HTR-8/SVneo (cell line): Measurements from ENCODE around the gene NPFFR1.

Experiments used
- DNase-seq: peaks from one replicate; pipeline ENCODE4 v3.0.0; 2011; ENCODE audit warnings: low spot score, mixed read lengths; ENCODE audit not compliant: insufficient read length
- FAIRE-seq: peaks from 2 replicates; lab custom pipeline; 2011; peaks lifted over from hg19 to GRCh38; lab: Jason Lieb, UNC

The NPFFR1 gene

DNA sequence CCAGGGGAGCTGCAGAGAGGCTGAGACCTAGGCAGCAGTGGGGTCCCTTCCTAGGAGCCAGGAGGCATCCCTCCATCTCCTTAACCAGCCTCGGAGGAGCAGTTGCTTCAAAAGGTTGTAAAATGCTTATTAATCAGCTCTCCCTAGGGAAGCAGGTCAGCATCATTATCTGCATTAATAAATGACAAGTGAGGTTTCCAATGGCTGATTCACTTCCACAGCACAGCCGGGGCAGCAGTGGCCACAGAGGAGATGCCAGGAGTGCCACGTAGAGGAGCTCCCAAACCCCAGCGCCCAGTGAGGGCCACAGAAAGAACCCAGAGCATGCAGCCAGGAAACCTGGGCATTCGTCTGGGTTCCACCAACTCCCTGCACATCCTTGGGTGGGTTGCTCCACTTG lies 8.2 kb upstream of the NPFFR1 start:
- DNase-seq (no peak), FAIRE-seq (no peak)

DNA sequence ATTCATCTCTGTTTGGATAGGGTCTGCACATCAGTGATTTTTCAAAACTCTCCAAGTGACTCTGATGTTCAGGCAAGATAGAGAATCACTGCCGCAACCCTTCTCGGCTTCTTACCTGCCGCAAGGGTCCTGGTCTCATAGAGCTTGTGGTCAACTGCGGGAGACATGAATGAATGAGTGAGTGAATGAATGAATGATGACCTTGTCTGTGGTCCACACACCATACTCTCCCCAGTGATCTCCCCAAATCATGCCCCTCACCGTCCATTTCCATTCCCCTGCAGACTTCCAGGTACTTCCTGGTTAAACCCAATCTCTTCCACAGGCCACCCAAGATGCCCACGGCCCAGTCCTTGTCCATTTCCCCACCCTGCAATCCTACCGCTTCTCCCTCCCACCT lies 5.9 kb upstream of the NPFFR1 start:
- no peak for FAIRE-seq
- DNase-seq: no peak

DNA sequence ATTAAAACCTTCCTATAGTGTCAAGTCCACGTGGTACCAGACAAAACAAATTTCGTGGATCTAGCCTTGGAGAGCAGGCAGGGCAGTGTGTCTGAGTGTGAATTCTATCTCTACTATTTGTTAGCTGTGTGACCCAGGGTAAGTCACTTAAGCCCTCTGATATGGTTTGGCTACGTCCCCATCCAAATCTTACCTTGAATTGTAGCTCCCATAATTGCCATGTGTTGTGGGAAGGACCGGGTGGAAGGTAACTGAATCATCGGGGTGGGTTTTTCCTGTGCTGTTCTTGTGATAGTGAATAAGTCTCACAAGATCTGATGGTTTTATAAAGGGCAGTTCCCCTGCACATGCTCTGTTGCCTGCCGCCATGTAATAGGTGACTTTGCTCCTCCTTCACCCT lies 2.8 kb upstream of the NPFFR1 start:
- no peak for DNase-seq
- no peak for FAIRE-seq

DNA sequence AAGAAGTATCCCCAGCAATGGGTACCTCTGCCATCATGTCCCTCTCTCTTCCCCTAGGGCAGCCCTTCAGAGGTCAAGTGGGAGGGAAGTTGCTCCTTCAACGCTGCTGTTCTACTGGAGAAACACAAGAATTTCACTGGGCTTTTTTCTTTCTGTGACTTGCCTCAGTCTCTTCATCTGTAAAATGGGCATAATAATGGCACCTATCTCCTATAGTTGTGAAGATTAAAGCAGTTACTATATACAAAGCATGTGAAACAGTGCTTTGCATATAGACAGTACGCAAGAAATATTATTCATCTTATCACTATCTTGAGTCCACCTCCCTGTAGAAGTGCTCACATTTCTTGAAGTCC lies 1.6 kb upstream of the NPFFR1 start:
- DNase-seq (no peak), FAIRE-seq (no peak)

DNA sequence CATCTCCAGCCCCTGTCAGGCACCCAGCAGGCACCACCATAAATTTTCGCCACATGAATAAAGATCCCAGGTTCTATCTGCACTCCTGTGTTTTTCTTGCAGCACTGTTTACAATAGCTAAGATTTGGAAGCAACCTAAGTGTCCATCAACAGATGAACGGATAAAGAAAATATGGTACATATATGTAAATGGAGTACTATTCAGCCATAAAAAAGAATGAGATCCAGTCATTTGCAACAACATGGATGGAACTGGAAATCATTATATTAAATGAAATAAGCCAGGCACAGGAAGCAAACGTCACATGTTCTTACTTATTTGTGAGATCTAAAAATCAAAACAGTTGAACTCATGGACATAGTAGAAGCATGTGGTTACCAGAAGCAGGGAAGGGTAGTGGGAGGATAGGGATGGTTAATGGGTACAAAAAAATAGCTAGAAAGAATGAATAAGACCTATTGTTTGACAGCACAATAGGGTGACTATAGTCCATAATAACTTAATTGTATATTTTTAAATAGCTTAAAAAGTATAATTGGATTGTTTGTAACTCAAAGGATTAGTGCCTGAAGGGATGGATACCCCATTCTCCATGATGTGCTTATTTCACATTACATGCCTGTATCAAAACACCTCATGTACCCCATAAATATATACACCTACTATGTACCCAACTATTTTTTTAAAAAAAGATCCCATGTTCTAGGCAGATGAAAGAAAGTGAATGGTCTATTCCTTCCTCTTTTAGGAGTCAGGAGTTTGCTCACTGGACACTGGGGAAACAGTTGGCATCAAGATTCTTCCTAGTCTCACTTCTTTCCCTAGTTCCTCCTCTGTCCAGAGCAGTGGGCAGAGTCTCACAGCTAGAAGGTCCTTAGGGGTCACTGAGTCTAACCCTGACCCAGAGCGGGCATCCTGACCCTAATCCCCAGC lies 1.0 kb upstream of the NPFFR1 start:
- FAIRE-seq: no peak

DNA sequence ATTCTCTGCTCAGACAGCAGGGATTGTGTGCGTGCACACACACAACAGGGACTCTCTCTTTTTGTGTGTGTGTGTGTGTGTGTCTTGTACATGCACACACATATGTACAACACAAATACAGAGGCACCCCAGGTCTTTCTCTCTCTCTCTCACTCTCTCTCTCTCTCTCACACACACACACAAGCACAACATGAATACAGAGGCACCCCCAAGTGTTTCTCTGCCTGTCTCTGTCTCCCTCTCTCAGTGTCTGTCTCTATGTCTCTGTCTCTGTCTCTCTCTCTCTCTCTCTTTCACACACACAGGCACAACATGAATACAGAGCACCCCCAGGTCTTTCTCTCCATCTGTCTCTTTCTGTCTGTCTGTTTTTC lies 746 bp downstream of the NPFFR1 start:
- no peak for FAIRE-seq
- no peak for DNase-seq

More for the DNA sequence above, 1.0 kb upstream of the NPFFR1 start:
- DNase-seq: no peak

DNA sequence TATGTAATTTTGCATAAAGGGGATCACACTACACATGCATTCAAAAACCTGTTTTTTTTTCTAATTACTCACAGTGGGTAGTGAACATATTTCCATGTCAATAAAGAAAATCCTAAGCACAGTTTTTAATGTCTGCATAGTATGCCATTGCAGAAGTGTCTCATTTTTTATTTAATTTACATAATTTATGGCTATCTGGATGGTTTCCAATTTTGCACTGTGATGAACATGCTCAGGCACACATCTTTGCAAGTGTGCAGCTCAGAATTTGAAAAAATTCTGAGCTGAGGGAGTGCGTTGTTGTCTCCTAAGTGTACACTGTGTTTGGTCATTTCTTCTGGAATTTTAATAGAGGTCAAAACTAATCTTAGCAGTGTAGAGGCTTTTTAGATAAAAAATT lies 2.2 kb downstream of the NPFFR1 start:
- FAIRE-seq (no peak), DNase-seq (no peak)

DNA sequence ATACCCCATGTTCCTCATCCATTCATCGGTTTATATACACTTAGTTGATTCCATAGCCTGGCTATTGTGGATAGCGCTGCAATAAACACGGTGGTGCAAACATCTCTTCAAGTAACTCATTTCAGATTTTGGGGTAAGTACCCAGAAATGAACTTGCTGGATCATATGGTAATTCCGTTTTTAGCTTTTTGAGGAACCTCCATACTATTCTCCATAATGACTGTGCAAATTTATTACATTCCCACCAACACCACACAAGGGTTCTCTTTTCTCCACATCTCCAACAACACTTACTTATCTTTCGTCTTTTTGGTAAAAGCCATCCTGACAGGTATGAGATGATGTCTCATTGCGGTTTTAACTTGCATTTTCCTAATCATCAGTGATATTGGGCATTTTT lies 3.7 kb downstream of the NPFFR1 start:
- no peak for FAIRE-seq
- no peak for DNase-seq

DNA sequence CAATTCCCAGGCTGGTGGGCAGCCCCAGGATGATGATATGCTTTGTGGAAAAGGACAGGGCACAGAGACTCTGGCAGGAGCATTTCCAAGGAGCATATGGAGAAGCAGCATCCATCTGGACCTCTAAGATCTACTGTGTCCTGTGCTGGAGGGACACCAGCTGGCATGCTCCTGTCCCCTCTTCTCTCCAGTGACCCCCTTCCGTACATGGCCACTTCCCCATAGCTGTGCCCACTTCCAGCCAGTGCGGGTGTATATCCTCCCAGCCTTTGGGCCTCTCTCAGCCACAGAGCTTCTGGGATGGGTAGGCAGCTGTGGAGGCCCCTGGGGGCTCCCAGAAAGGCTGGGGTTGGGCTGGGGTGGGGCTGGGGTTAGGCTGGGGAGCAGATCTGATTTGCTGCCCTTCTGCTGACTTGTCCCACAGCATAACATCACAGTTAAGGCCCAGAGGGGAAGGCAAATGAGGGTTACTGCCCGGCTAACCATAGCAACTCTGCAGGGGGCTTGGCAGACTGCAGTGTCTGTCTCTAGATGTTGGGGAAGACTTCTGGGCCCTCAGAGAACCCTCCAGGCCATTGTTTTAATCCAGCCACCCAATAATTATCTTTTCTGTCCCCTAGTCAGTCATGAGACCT lies 6.3 kb downstream of the NPFFR1 start:
- FAIRE-seq (no peak), DNase-seq (no peak)

DNA sequence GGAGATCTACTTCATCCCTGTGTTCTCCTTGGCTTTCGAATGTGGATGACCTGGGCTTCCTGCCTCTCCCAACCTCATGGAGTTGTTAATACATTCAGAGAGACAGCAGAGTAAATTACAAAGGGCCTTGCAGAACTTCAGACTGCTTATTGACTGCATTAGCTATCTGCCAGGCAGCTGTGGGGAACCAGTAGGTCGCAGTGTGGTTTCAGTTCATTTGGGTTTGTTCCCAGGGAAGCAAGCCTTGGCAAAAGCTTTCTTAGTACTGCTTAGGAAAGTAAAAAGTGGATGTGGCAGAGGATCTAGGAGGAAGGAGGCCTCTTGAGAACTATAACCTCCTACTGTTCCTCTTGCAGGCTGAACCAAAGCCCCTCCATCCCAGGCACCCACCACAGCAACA lies 9.2 kb downstream of the NPFFR1 start:
- FAIRE-seq: no peak
- DNase-seq: no peak

DNA sequence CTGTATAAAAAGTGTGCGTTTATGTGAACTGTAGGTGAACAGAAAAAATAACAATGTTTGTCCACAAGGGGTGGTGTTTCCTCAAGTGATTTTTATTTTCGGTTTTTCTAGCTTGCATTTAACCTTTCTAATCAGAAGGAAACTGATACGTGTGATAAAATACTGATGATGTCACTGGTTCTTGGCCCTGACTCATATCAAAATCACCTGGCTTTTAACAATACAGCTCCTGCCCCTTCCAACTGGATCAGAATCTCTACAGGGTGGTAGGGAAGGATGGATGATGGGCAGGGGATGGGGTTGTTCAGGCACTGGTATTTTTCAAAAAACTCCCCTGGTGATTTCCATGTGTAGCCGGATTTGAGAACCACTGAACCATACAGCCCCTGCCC lies 10.9 kb downstream of the NPFFR1 start:
- peak; percentile 25 for DNase-seq

DNA sequence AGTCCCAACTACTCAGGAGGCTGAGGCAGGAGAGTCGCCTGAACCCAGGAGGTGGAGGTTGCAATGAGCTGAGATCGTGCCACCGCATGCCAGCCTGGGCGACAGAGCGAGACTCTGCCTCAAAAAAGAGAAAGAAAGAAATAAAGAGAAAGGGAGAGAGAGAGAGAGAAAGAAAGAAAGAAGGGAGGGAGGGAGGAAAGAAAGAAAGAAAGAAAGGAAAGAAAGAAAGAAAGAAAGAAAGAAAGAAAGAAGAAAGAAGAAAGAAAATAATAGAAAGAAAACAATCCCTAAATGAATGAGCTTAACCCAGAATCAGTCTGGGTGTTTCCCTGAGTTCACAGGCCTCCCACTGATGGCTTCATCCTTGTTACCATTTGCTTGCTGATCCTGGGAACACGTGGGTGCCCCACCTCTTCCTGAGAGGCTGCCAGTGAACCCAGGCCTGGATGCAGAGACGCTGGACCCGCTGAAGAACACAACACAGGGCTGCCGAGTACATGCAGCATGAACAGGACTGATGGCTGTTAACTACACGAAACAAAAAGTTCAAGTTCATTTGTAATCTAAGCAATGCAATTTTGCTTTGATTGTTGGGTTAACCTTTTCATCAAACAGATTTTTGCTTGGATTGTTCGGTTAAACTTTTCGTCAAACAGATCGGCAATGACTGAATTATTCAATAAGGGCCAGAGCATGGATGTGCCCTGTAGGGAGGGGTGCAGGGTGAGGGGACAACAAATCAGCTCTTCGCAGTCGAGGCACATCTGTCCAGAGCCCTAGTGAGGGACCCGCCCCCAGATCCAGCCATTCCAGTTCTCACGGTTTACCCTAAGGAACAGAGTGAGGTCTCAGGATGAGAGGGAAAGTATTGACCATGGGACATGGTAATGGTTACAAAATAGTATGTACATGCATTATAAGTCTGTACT lies 11.5 kb downstream of the NPFFR1 start:
- DNase-seq (no peak), FAIRE-seq (no peak)

More for the DNA sequence above, 10.9 kb downstream of the NPFFR1 start:
- FAIRE-seq: no peak

DNA sequence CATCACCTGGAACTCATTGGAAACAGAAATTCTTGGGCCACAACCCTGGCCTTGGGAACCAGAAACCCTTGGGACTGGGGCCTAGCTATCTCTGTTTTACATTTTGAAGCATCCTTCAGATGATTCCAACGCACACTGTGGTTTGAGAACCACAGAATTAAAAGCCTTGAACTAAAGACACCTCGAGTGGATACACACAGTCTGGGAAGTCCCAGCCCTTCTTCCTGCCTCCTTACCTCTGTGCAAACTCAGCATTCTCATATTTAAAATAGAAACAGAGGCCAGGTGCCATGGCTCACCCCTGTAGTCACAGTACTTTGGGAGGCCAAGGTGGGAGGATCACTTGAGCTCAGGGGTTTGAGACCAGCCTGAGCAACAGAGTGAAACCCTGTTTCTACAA lies 12.9 kb downstream of the NPFFR1 start:
- DNase-seq (no peak), FAIRE-seq (no peak)

DNA sequence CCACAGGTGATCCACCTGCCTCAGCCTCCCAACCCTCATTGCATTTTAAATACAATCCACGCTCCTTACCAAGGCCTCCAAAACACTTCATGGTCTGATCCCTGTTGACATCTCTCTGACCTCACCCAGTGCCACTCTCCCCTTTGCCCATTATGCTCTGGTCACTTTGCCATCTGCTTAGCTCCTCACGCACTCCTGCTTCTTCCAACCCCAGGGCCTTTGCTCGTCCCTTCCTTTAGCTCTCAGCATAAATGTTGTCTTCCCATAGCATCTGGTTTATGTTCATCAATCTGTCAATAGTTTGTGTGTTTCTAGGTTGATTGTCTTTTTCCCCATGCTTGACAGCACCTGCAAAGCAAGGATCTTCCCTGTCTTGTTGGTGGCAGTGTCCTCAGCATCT lies 14.1 kb downstream of the NPFFR1 start:
- no peak for DNase-seq
- FAIRE-seq: no peak

DNA sequence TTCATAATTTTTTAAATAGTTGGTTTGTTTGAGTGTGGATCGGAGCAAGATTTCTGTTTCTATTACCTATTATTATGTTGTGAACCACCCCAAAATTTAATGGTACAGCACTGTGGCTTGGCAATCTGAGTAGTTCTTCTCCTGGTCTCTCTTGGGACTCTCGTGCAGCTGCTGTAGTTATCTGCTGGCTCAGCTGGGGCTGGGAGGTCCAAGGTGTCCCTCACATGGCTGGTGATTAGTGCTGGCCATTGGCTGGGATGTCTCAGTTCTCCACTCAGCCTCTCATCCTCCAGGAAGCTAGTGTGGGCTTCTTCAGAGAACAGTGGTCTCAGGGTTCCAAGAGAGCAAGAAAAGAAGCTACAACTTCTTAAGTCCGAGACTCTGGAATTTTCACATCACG lies 15.4 kb downstream of the NPFFR1 start:
- FAIRE-seq: no peak
- DNase-seq: no peak

DNA sequence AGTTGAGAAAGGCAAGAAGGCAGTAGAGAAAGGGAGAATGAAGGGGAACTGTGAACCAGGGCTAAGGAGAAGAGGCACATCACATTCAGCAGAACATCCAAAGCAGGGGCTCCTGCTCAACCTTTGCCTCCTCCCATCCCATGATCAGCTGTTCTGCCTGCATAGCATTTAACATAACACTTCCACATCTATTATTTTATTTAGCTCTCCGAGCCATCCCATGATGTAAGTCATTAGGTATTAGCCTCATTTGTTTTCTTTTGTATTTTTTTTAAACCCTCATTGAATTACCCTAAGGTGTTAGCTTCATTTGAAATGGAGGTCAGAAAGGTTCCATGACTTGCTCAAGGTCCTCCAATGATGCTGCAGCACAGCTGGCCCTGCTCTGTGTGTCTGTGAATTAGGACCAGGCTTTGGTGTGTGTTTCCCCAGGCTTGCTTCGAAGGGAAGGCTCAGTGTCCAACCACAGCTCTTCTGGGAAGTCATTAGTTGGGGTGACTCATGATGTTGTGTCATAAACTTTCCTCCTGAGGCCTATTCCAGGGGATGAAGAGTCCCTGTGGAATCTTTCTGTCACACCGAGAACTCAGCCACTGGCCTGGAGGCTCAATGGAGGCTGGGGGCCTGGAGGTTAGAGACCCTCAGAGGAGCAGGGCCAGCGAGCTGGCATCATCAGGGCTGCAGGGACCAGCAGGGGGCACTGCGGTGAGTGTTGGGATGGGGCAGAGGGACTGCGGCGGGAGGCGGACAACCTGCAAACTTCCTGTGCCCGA lies 16.5 kb downstream of the NPFFR1 start:
- DNase-seq: peak; percentile 88
- FAIRE-seq: no peak

DNA sequence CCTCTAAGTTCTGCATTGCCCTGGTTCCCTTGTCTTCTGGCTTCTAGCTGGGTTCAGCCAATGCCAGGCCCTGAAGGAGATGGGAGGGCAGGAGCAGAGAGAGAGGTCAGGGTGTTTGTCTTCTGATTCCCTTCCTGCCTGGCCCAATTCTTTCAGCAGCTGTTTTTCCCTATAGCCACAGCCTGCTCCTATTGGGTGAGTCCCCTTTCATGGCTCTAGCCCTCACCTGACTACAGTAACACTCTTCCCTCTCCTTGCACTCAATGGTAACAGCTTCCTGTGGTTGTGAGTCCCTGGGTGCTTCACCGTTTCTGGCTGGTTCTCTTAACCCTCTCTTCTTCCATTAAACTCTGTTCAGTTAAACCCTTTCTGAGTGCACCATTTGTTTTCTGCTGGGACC lies 17.1 kb downstream of the NPFFR1 start:
- DNase-seq (no peak), FAIRE-seq (no peak)

DNA sequence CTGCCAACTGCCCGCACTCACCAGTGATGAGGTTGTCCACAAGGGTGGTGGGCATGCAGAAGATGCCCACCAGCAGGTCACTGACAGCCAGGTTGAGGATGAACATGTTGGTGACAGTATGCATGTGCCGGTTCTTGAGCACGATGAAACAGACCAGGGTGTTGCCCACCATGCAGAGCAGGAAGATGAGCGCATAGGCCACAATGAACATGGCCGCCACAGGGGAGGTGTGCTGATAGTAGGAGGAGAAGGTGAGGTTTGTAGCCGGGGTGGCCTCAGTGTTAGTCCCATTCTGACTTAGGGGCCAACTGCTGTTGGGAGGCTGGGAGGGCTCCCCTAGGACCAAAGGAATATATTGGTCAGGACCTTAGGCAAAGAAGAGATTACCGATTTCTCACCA lies 17.7 kb downstream of the NPFFR1 start:
- FAIRE-seq (no peak), DNase-seq (no peak)

DNA sequence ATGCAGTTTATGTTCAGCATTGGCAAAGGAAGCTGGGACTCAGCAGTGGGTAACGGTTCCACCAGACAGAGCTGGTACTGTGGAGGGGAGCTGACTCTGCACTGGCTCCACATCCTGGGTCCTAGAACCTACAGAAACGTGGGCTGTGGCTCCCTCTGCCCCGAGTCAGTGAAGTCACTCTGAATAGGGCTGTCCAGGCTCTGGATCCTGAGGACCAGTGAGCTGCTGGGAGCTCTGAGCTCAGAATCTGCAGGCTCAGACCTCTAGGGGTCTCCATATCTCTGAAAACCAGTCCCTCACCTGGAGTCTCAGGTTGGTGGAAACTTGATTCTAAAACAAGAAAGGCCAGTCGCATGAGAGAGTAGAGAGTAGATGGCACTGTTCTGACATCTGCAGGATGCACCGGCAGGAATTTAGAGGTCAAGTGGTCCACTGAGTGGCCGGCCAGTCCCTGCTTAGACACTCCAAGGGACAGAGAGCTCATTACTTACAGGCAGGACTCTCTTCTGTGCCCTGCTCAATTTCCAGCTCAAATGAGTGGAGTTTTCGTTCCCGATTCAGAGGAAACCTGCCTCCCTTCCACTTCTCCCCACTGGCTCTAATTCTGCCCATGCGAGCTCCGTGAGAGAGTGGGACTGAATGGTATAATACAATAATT lies 18.6 kb downstream of the NPFFR1 start:
- DNase-seq (peak; percentile 36), FAIRE-seq (no peak)

DNA sequence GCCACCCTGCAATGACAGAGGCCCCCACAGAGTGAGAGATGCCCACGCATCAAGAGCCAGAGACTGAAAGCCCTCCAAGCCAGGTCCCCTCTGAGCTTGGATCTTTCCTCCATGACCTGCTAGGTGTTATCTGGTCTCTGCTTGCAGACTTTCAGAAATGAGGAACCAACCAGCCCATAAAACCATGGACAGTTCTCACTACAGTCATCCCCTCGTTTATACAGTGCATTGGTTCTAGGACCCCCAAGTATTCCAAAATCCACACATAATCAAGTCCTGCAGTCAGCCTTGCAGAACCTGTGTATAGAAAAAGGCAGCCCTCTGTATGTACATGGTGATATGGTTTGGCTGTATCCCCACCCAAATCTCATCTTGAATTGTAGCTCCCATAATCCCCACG lies 23.1 kb downstream of the NPFFR1 start:
- FAIRE-seq (no peak), DNase-seq (no peak)
